CD1c-positive myeloid dendritic cell (primary cell): ENCODE data around the gene AREL1.

ENCODE experiments used
- DNase-seq: peaks from one replicate; pipeline ENCODE4 v3.0.0-alpha.2; 2016; ENCODE audit errors: extremely low spot score

AREL1 gene

DNA sequence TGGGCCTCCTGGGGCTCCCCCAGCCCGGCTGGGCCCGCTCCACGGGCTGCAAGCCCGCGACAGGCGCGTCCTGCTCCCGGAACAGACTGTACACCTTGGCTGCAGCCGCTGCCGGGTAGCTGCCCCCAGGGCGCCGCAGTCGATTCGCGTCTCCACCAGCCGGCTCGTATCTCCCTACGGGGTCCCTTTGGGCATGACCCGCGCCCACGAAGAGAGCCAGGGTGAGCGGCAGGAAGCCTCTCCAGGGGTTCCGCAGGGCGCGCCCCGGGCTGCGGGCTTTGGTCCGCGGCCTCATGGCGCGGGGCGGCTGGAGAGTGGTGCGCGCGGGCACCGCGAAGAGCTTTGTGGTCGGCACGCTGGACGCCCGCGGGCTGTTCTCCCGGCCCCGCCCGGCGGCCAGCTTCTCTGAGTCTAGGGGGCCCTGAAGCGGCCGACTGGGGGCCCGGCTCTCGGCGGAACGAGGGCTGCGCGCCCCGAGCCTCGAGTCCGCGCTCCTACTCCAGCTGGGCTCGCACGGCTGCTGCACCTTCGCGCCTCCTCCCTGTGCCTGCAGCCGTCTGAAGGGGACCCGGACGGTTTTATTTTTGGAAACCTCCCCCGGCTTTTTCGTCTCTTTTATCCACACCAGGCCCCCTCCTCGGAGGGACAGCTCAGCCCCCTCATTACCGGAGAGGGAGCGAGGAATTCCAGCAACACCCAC lies 101.1 kb downstream of the AREL1 start, which contains the start of gene LTBP2:
TSS of gene LTBP2 (minus strand) at position 588 of the 700 bp plus-strand sequence. CDS start at position 295, 293 bp downstream.
- DNase-seq, result no peak
